Measurements from ENCODE around the gene FARP1. TPM values are rescaled to one million over a fixed set of nuclear protein-coding genes. Genes with fewer than 3 reads are reported as not detected.

FARP1 gene
- polyA plus RNA-seq, 3 donors = 8.3 to 20.7 (median 9.6) TPM

GRCh38 chr13:98189841-98190505, 47.1 kb downstream of the FARP1 start:
- H3K27ac ChIP-seq (ENCODE audit: low read depth, low read length) = no peak overlapping the region
- 11 to 40% (median 38%) methylated on average over 4 of the region's 4 CpGs for WGBS, 3 donors

GRCh38 chr13:98190889-98191444, 48.1 kb downstream of the FARP1 start:
- 55 to 85% (median 81%) methylated on average over 11 of the region's 11 CpGs for WGBS, 3 donors
- no peak overlapping the region for H3K27ac ChIP-seq (ENCODE audit: low read depth, low read length)

GRCh38 chr13:98192008-98192407, 49.1 kb downstream of the FARP1 start:
- WGBS, 3 donors = 80 to 90% (median 86%) methylated on average over 2 of the region's 2 CpGs
- no peak overlapping the region for H3K27ac ChIP-seq (ENCODE audit: low read depth, low read length)

GRCh38 chr13:98195054-98195791, 52.3 kb downstream of the FARP1 start:
- 75 to 85% (median 78%) methylated on average over 10 of the region's 10 CpGs for WGBS, 3 donors
- no peak overlapping the region for H3K27ac ChIP-seq (ENCODE audit: low read depth, low read length)

- H3K27ac ChIP-seq (ENCODE audit: low read depth, low read length) = no peak overlapping the region
- 60 to 91% (median 90%) methylated on average over 4 of the region's 4 CpGs for WGBS, 3 donors
These were observed 55.8 kb downstream of the FARP1 start for GRCh38 chr13:98198683-98199082.

- H3K27ac ChIP-seq (ENCODE audit: low read depth, low read length) = no peak overlapping the region
- WGBS, 3 donors = 23 to 71% (median 64%) methylated on average over 4 of the region's 4 CpGs
These were observed 56.6 kb downstream of the FARP1 start for GRCh38 chr13:98199480-98199879.

- WGBS, 3 donors = 90 to 92% (median 91%) methylated on average over 5 of the region's 5 CpGs
- no peak overlapping the region for H3K27ac ChIP-seq (ENCODE audit: low read depth, low read length)
These were observed 57.5 kb downstream of the FARP1 start for GRCh38 chr13:98200211-98200878.

- WGBS, 3 donors = 94 to 98% (median 96%) methylated on average over 8 of the region's 8 CpGs
- H3K27ac ChIP-seq (ENCODE audit: low read depth, low read length) = no peak overlapping the region
These were observed 58.3 kb downstream of the FARP1 start for GRCh38 chr13:98201189-98201588.

- H3K27ac ChIP-seq (ENCODE audit: low read depth, low read length) = no peak overlapping the region
- WGBS, 3 donors = 35 to 86% (median 71%) methylated on average over 6 of the region's 6 CpGs
These were observed 59.1 kb downstream of the FARP1 start for GRCh38 chr13:98201984-98202383.

- 73 to 82% (median 76%) methylated on average over 8 of the region's 8 CpGs for WGBS, 3 donors
These were observed 60.9 kb downstream of the FARP1 start for GRCh38 chr13:98203646-98204326.

GRCh38 chr13:98204546-98204945, 61.7 kb downstream of the FARP1 start:
- 92 to 97% (median 94%) methylated on average over 2 of the region's 2 CpGs for WGBS, 3 donors
- no peak overlapping the region for H3K27ac ChIP-seq (ENCODE audit: low read depth, low read length)

More at GRCh38 chr13:98203646-98204326, 60.9 kb downstream of the FARP1 start:
- no peak overlapping the region for H3K27ac ChIP-seq (ENCODE audit: low read depth, low read length)

GRCh38 chr13:98206946-98207345, 64.1 kb downstream of the FARP1 start:
- WGBS, 3 donors = 35 to 82% (median 72%) methylated on average over 4 of the region's 4 CpGs
- H3K27ac ChIP-seq (ENCODE audit: low read depth, low read length) = no peak overlapping the region

- WGBS, 3 donors = 52 to 78% (median 70%) methylated on average over 4 of the region's 4 CpGs
- H3K27ac ChIP-seq (ENCODE audit: low read depth, low read length) = no peak overlapping the region
These were observed 64.5 kb downstream of the FARP1 start for GRCh38 chr13:98207416-98207815.

GRCh38 chr13:98208606-98209005, 65.7 kb downstream of the FARP1 start:
- no peak overlapping the region for H3K27ac ChIP-seq (ENCODE audit: low read depth, low read length)
- WGBS, 3 donors = 86 to 89% (median 89%) methylated on average over 5 of the region's 5 CpGs

- WGBS, 3 donors = 80 to 93% (median 85%) methylated on average over 5 of the region's 5 CpGs
- no peak overlapping the region for H3K27ac ChIP-seq (ENCODE audit: low read depth, low read length)
These were observed 69.9 kb downstream of the FARP1 start for GRCh38 chr13:98212763-98213162.

- WGBS, 3 donors = 88 to 91% (median 89%) methylated on average over 8 of the region's 8 CpGs
- H3K27ac ChIP-seq (ENCODE audit: low read depth, low read length) = no peak overlapping the region
These were observed 70.5 kb downstream of the FARP1 start for GRCh38 chr13:98213354-98213753.

- 60 to 68% (median 68%) methylated on average over 16 of the region's 16 CpGs for WGBS, 3 donors
- no peak overlapping the region for H3K27ac ChIP-seq (ENCODE audit: low read depth, low read length)
These were observed 71.2 kb downstream of the FARP1 start for GRCh38 chr13:98214008-98214643.

- 28 to 89% (median 77%) methylated on average over 6 of the region's 6 CpGs for WGBS, 3 donors
These were observed 71.8 kb downstream of the FARP1 start for GRCh38 chr13:98214707-98215106.

More at GRCh38 chr13:98214707-98215106, 71.8 kb downstream of the FARP1 start:
- H3K27ac ChIP-seq (ENCODE audit: low read depth, low read length) = no peak overlapping the region
